Midbrain (tissue), 1 donor: Measurements from ENCODE around the gene NFIB.

Experiments used
- DNase-seq: peaks from one replicate; lab custom pipeline; 2025; lab: John Stamatoyannopoulos, UW

The NFIB gene

DNA sequence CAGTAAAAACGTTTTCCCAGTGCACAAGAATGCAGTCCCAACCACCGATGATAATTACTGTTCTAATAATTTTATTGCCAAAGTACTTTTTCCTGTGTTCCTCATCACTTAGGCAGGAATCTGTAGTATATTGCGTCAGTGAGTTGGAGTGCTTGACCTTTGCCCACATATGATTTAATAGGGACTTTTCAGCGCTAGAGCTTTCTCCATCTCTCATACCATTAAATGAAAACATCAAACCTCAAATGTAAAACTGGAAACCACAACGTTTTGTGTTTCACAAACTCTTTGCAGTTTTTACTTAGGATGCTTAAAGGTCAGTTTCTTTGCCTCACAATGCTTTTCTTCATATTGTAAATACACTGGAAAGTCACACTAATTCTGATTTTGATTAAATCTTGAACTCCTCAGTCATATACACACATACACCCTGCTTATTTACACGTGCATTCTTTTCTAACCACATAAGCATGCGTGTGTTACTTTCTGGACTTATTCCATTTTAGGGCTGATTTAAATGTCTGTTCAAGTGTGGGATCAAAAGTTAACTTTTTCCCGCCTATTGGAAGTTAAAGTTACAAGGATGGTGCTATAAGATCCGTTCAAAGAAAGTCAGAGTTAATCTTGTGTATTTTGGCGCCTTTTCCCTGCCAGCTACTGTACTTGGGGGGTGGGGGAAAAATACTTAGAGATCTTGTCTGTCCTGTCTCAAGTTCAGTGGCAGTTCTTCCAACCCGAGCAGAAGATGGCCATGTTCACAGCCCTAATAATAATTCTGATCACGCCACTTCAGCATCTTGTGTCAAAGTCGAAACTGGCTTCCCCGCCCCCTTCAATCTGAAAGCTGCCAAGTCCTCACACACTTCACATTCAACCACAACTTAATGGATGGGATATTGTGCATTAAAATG is 6.6 kb upstream of the NFIB start:
- DNase-seq = no peak

DNA sequence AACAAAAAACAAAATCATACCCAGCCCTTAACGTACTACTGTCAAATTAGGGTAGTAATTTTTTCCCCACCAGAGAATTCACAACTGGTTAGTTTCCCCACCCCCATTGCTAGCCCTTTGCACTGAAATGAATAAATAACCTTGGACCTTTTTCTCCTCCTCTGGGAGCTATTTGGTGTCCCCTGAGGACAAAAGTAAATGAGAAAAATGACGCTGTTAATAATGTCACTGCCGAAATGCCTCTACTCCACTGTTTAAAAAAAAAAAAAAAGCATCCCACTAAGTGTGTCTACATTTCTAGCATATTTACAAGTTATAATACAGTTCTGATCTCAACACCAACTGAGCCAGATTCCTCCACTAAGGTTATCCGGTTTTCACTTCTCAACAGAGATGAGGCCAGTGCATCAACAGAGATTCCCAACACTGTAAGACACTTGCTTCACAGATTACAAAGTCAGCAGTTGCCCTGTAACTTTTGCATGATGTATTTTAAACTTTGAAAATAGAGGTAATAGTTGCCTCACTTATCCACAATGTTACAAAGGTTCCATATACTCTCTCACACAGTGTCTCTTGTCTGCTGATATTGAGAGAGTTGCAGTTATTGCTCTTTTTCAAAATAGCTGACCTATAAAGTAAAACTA is 5.1 kb upstream of the NFIB start:
- DNase-seq = no peak

- DNase-seq = no peak
These were observed 4.4 kb upstream of the NFIB start for GRCh38 chr9:14318361-14318760.

- DNase-seq = no peak
These were observed 3.9 kb upstream of the NFIB start for GRCh38 chr9:14317667-14318320.

- DNase-seq = no peak
These were observed 2.8 kb upstream of the NFIB start for GRCh38 chr9:14316602-14317300.

- DNase-seq = no peak
These were observed 2.1 kb upstream of the NFIB start for GRCh38 chr9:14315875-14316601.

DNA sequence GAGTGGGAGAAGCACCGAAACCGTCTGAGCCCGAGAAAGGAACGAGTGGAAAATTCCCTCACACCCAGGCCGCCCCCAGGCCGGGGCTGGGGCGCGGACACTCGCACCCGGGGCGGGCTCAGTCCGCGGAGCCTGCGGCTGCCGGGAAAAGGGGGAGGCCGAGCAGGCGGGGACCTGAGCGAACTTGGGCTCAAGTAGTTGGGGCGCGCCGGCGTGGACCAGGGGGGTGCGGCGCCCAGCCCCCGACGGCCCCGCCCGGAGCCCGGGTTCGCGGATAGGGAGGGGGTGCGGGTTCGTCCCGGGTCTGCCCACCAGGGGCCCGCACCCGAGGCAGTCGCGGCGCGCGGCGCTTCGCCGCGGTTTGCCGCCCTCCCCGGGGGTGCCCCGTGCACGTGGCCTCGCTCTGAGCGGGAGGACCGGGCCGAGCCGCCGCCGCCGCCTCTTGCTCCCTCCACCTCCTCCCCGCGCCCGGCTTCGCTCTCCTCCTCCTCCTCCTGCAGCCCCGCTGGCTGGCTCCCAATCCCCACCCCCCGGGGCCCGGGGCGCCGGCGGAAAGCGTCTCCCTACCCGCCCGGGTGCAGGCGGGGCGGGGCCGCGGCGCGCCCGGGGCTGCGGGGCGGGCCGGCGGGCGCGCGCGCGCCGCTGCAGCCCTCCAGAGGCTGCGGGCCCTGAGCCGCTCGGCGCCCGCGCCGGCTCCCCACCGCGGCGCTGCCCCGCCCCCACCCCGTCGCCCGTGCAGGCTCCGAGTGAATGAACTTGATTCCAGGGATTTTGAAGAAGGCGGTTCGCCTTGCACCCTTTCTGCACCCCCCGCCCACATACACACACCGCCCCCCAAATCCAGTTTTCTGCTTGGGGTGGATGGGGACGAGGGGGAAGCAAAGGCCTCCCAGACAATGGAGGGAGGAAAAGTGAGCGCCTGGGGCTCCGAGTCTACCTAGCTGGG is 1.3 kb upstream of the NFIB start:
- DNase-seq = peak; percentile 90

- DNase-seq = no peak
These were observed 535 bp upstream of the NFIB start for GRCh38 chr9:14314424-14314928.

- no peak for DNase-seq
These were observed 482 bp downstream of the NFIB start for GRCh38 chr9:14313378-14313940.

GRCh38 chr9:14312719-14313377 is 1.1 kb downstream of the NFIB start:
- no peak for DNase-seq

DNA sequence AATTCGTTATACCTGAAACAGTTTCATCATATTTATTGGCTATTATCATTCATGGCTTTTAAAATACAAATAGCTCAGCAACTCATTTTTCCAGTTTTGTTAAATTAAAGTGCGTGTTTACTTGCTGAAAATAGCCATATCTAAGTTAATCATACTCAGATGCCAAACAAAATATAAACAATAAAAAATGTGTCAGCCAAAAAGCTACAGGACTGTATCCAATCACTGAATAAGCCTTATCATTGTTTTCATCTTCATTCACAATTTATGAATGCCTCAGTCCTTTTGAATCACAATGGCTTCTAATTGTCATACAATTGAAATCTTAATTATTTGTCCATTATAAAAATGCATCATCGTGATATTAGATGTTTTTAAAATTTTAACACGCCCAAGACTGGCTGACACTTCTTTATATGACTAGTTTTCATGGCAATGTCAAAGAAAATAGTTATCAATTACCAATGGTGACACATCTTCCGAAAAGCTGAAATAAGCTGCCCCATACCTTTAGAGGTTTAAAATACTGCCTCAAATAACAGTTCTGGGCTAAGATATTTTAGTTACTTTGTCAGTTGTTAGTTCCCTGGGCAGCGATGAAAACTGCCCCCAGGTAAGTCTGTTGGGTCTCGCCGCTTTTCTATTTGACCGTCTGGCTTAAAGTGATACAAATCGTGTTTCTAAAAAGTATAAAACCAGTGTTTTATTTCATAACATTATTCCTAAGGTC is 1.8 kb downstream of the NFIB start:
- no peak for DNase-seq

GRCh38 chr9:14311171-14311949 is 2.6 kb downstream of the NFIB start:
- DNase-seq = no peak

DNA sequence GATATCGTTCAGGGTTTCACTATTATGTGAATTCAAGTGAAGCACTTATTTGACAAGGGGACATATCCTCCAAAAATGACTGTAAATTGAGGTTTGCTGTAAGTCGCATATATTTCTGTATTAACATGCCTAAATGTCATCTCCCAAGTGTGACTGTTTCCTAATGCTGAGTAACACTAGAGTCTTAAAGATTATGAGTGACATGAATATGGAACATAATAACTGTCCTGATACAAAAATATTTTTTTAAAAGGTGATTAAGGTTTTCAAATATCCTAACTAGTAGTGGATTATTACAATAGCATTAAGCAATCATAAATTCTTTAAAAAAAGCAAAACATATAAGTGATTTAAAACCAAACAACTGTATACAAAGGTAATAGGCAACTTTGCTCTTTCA is 3.6 kb downstream of the NFIB start:
- no peak for DNase-seq

- DNase-seq = no peak
These were observed 4.5 kb downstream of the NFIB start for GRCh38 chr9:14309403-14309802.

DNA sequence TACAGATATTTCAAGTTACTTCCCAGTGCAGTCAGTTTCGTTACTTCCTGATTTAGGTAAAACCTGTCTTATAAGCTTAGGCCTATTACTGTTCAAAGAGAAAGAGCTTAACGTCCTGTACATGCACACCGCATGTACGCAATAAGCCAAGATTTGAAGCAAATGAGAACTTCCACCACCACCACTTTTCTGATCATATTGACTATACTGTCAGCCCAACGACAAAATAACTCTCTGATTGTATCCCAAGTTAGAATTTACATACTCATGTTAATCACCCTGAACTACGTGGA is 5.1 kb downstream of the NFIB start:
- DNase-seq = no peak

- no peak for DNase-seq
These were observed 5.7 kb downstream of the NFIB start for GRCh38 chr9:14307989-14308852.
